HG02840 (cell line): ENCODE results near the gene AAK1.
"Not testable (repeated sequence)": the region's sequence is repeated elsewhere in the genome, so short reads cannot be mapped to it uniquely, and the experiment has no call there.

Source experiments
- ATAC-seq: cut with Tn5 transposase; IDR thresholded peaks from one replicate; pipeline ENCODE4 v1.9.1; 2021; ENCODE audit warnings: mild to moderate bottlenecking, moderate library complexity, moderate number of reproducible peaks; ENCODE audit not compliant: unreplicated experiment, low FRiP score

AAK1 gene

GRCh38 chr2:69429491-69430183, 213.9 kb downstream of the AAK1 start:
- ATAC-seq = no peak

DNA sequence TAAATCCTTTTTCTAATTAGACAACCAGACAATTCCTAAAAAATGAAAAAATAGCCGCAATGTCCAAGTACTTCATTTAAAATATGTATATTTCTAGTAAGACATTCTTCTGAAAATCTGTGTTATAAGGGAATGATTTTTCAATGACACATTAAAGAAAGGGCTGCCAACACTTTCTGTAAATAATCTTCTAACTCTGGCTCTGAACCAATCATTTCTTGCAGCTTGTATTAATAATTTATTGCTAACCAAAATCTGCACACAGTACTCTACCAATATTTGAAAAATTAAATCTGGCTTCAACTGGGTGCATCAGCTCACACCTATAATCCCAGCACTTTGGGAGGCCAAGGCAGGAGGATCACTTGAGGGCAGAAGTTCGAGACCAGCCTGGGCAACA, 214.6 kb downstream of the AAK1 start:
- no peak for ATAC-seq

DNA sequence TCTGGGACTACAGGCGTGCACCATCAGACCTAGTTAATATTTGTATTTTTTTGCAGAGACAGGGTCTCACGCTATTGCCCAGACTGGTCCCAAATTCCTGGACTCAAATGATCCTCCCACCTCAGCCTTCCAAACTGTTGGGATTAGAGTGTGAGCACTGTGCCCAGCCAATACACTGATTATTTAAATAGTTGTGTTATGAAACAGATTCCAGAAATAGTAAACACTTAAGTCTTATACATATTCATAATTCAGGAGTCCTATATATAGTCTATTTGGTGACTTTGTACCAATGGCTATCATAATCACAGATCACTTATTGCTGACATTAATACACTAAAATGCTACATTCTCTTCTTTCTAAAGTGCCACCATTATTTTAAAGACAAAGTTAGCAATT, 219.1 kb downstream of the AAK1 start:
- no peak for ATAC-seq

- no peak for ATAC-seq
Observed at GRCh38 chr2:69422198-69422597, 221.3 kb downstream of the AAK1 start.

DNA sequence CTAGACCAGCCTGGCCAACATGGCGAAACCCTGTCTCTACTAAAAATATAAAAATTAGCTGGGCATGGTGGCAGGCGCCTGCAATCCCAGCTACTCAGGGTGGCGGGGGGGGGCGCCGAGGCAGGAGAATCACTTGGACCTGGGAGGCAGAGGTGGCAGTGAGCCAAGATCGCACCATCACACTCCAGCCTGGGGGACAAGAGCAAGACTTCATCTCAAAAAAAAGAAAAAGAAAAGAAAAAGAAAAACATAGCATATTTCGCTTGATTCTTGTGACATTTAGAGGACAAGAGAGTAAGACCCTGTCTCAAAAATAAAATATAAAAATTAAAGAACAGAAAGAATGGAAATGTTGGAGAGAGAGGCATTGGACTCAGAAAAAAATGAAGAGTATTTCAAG, 224.4 kb downstream of the AAK1 start:
- not testable (repeated sequence) for ATAC-seq

DNA sequence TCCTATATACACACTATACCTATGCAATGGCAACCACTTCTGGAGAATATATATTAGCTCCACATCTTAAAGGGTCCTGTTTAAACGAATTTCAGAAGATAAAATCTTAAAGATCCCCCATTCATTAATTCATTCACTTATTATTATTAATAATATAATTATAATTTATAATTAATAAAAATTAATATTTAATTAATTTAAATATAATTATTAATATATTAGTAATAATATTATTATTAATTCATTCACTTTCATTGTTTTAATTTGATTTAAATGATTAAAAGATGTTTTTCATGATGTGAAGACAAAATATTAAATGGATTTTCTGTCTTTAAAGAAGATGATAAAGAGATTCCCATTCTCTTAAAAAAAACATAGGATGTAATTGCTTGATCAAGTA, 227.4 kb downstream of the AAK1 start:
- ATAC-seq = no peak
